Renal cortical epithelial cell (primary cell): ENCODE results near the gene RFPL1. TPM values are rescaled to one million over a fixed set of nuclear protein-coding genes. Genes with fewer than 3 reads are reported as not detected.
"Not testable (repeated sequence)": the region's sequence is repeated elsewhere in the genome, so short reads cannot be mapped to it uniquely, and the experiment has no call there.

Experiments
- DNase-seq: peaks from one replicate; pipeline ENCODE4 v3.0.0-alpha.2; 2011; ENCODE audit warnings: low read depth
- total RNA-seq: library from RNA; depleted of rRNA; stranded (reverse); fragments of >200 nt; gene quantifications from 2 replicates; pipeline ENCODE4 v1.2.3, GENCODE V29; 2014

Gene RFPL1
- total RNA-seq, 1 donor from 2014 or later: not detected

- no peak for DNase-seq
These were observed 40.2 kb downstream of the RFPL1 start for GRCh38 chr22:29478326-29479276.

GRCh38 chr22:29479417-29480261 is 41.3 kb downstream of the RFPL1 start, which contains the start of gene NEFH:
NEFH (plus strand) TSS chr22:29480218; CDS start chr22:29480263, 45 bp downstream.
- no peak for DNase-seq

- no peak for DNase-seq
These were observed 41.8 kb downstream of the RFPL1 start for GRCh38 chr22:29480262-29480511.

- peak; percentile 33 for DNase-seq
These were observed 42.3 kb downstream of the RFPL1 start for GRCh38 chr22:29480512-29481264.

GRCh38 chr22:29481265-29482000 is 43.0 kb downstream of the RFPL1 start:
- DNase-seq: peak; percentile 6

- DNase-seq: no peak
These were observed 43.9 kb downstream of the RFPL1 start for GRCh38 chr22:29482253-29482652.

- no peak for DNase-seq
These were observed 44.3 kb downstream of the RFPL1 start for GRCh38 chr22:29482726-29483125.

GRCh38 chr22:29483254-29483653 is 44.9 kb downstream of the RFPL1 start:
- no peak for DNase-seq

- no peak for DNase-seq
These were observed 46.3 kb downstream of the RFPL1 start for GRCh38 chr22:29484642-29485041.

GRCh38 chr22:29485448-29485847 is 47.1 kb downstream of the RFPL1 start:
- no peak for DNase-seq

GRCh38 chr22:29487426-29487986 is 49.1 kb downstream of the RFPL1 start:
- no peak for DNase-seq

- not testable (repeated sequence) for DNase-seq
These were observed 50.9 kb downstream of the RFPL1 start for GRCh38 chr22:29489127-29489780.

- DNase-seq: no peak
These were observed 52.6 kb downstream of the RFPL1 start for GRCh38 chr22:29491012-29491411.

Other genes starting within 250 kb of the RFPL1 start
- gene EMID1, start 232.7 kb upstream of the RFPL1 start, total RNA-seq: 0.35 TPM in 1 of 2 replicates, not detected in the other
- gene RHBDD3, start 170.6 kb upstream of the RFPL1 start, total RNA-seq: 12.9 and 19.3 TPM in 2 replicates
- gene EWSR1, start 170.3 kb upstream of the RFPL1 start, total RNA-seq: 131 and 148 TPM in 2 replicates
- gene GAS2L1, start 131.9 kb upstream of the RFPL1 start, total RNA-seq: 8.0 and 18.7 TPM in 2 replicates
- gene RASL10A, start 122.9 kb upstream of the RFPL1 start, total RNA-seq: 0.15 TPM in 1 of 2 replicates, not detected in the other
- 66.5 and 96.6 TPM in 2 replicates for gene AP1B1, start 50.0 kb upstream of the RFPL1 start, total RNA-seq
- gene NEFH, start 41.6 kb downstream of the RFPL1 start, total RNA-seq: 0.15 and 0.17 TPM in 2 replicates
- 47.8 and 76.3 TPM in 2 replicates for gene THOC5, start 115.2 kb downstream of the RFPL1 start, total RNA-seq
- 77.6 and 109 TPM in 2 replicates for gene NIPSNAP1, start 142.5 kb downstream of the RFPL1 start, total RNA-seq
- 213 and 372 TPM in 2 replicates for gene NF2, start 165.1 kb downstream of the RFPL1 start, total RNA-seq